ENCODE data around the gene CAPN7. TPM values are rescaled to one million over a fixed set of nuclear protein-coding genes. Genes with fewer than 3 reads are reported as not detected.

Gene CAPN7
- total and polyA plus RNA-seq, 8 donors = 7.1 to 23.9 (median 18.8) TPM

DNA sequence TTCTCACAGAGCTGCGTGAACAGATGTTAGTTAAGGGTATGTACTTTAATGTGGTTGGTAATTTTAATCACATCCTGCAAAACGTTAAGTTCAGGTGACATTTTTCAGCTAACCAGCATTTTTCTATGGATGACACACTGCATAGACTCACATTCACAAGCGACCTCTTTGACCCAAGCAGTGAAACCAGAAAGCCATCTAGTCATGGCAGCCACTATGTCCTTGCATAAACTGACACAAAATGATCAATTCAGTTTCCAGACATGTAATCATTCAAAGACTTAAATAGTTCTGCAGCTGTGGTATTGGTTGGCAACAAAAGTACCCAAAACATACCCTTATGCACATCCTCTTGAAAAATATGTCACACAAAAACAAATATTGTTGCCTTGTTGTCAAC is 7.4 kb upstream of the CAPN7 start:
- H3K27ac ChIP-seq = no peak overlapping the region
- DNase-seq = no peak
- no peaks in the 10 kb centered on the region for H3K27me3 ChIP-seq
- H3K4me1 ChIP-seq = no peaks in the 10 kb centered on the region
- intact Hi-C loops (cut with DNase I) = no loop called here
- no peak for FAIRE-seq
- 47 to 57% methylated on average over 3 of the region's 3 CpGs for WGBS, 2 donors
- H3K4me3 ChIP-seq = no peak overlapping the region
- no peaks in the 10 kb centered on the region for H3K9me3 ChIP-seq
- no peaks in the 10 kb centered on the region for H3K36me3 ChIP-seq
- TF ChIP-seq, protein P1, sequence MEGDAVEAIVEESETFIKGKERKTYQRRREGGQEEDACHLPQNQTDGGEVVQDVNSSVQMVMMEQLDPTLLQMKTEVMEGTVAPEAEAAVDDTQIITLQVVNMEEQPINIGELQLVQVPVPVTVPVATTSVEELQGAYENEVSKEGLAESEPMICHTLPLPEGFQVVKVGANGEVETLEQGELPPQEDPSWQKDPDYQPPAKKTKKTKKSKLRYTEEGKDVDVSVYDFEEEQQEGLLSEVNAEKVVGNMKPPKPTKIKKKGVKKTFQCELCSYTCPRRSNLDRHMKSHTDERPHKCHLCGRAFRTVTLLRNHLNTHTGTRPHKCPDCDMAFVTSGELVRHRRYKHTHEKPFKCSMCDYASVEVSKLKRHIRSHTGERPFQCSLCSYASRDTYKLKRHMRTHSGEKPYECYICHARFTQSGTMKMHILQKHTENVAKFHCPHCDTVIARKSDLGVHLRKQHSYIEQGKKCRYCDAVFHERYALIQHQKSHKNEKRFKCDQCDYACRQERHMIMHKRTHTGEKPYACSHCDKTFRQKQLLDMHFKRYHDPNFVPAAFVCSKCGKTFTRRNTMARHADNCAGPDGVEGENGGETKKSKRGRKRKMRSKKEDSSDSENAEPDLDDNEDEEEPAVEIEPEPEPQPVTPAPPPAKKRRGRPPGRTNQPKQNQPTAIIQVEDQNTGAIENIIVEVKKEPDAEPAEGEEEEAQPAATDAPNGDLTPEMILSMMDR (IDR thresholded peaks at IDR 0.05) = no peak
- no peak for ATAC-seq

DNA sequence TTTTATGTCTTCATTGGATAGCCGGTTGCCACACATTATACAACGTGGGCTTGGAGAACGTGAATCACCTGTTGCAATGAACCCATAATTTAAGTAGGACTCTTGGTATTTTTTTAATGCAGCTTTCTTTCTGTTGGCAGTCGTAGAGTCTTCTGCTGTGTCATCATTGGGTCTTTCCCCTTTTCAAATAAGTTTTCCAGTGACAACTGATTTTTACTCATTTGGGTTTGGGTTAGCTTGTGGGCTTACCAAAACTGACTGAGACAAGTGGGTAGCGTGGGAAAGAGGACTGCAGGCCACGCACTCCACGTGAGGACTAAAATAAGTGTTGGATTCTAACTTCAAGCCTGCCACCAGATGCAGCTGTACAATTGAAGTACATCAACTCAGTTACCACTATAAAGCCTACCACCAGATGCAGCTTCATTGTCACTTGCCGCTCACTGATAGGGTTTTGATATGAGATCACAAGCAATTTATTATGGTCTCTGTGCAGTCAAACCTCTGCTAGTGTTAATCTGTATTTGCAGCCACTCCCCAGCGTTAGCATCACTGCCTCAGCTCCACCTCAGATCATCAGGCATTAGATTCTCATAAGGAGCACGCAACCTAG is 6.4 kb upstream of the CAPN7 start:
- Histone ChIP-seq H3K36me3 (no peaks in the 10 kb centered on the region), H3K4me1 (no peaks in the 10 kb centered on the region), H3K4me3 (no peak overlapping the region), H3K9me3 (no peaks in the 10 kb centered on the region), H3K27ac (no peak overlapping the region), H3K27me3 (no peaks in the 10 kb centered on the region)
- DNase-seq (no peak), FAIRE-seq (no peak), ATAC-seq (no peak)
- WGBS, 2 donors = 75 to 86% methylated on average over 10 of the region's 10 CpGs
- intact Hi-C loops (cut with DNase I) = loop anchor here in 1 of 3 donors (10.0 kb wide), 1 partner anchor 215 kb away; no protein-coding TSS in a partner anchor
- TF ChIP-seq, protein P1 (IDR thresholded peaks at IDR 0.05) = no peak

DNA sequence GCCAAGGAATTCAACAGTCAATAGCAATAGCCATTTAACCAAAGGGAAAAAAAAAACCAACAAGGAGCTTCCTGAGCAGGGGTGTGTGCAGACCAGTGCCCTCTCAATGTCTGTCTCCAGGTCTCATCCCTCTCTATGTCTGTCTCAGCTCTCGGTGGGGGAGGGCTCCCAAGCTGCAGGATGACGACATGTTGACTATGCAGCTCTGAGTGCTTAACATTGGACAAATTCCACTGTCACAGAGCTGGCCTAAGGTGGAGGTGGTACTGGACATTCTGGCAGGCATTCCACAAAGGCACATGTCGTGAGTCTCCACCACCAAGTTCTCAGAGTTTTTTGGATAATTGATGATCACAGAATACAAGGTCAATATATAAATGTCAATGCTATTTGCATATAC is 2.0 kb upstream of the CAPN7 start:
- no peaks in the 10 kb centered on the region for H3K27me3 ChIP-seq
- ATAC-seq = no peak
- no peak overlapping the region for H3K4me3 ChIP-seq
- WGBS, 2 donors = 78 to 88% methylated on average over 3 of the region's 3 CpGs
- peaks cover 0 to 19% (median 8%) of the 10 kb centered on the region in 3 donors for H3K4me1 ChIP-seq
- no peak for FAIRE-seq
- TF ChIP-seq, protein P1 (IDR thresholded peaks at IDR 0.05) = no peak
- H3K27ac ChIP-seq = no peak overlapping the region
- no peak for DNase-seq
- intact Hi-C loops (cut with DNase I) = loop anchor here in 1 of 3 donors (10.0 kb wide), 1 partner anchor 211 kb away; no protein-coding TSS in a partner anchor
- H3K9me3 ChIP-seq = no peaks in the 10 kb centered on the region
- no peaks in the 10 kb centered on the region for H3K36me3 ChIP-seq

DNA sequence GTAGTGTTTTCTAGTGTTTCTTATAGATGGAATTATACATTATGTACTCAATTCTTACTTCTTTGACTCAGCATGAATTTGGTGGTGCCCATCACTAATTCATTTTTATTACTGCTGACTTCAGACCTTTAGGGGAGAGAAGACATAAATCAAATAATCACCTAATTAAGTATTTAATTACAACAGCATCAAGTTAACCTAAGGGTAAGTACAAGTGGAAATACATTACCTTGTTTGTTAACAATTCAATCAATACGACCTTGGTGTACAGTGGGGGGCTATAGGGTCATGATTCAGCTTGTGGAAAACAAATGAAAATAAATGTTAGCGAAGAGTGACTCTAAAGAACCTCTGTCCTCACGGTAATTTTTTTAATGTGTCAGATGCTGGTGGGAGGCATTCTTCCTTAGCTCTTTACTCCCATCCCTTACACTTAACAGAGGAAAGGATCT is 538 bp upstream of the CAPN7 start:
- 2 to 4% methylated on average over 3 of the region's 3 CpGs for WGBS, 2 donors
- DNase-seq (no peak), ATAC-seq (no peak), FAIRE-seq (no peak)
- Histone ChIP-seq H3K9me3 (no peaks in the 10 kb centered on the region), H3K36me3 (peaks cover 0 to 5% (median 0%) of the 10 kb centered on the region in 3 donors), H3K27ac (peak overlapping the region; percentile 95 to 99 (median 98)), H3K4me3 (peak overlapping the region; percentile 84 to 95 (median 90)), H3K4me1 (peaks cover 0 to 19% (median 16%) of the 10 kb centered on the region in 3 donors), H3K27me3 (no peaks in the 10 kb centered on the region)
- TF ChIP-seq, protein P1 (IDR thresholded peaks at IDR 0.05) = no peak
- intact Hi-C loops (cut with DNase I) = loop anchor here in 1 of 3 donors (10.0 kb wide), 1 partner anchor 209 kb away; no protein-coding TSS in a partner anchor

Measured in pancreas (tissue), 10 donors.